Lung (tissue), 12 donors: ENCODE data around the gene AP1G1. TPM values are rescaled to one million over a fixed set of nuclear protein-coding genes. Genes with fewer than 3 reads are reported as not detected.
"Not testable (repeated sequence)": the region's sequence is repeated elsewhere in the genome, so short reads cannot be mapped to it uniquely, and the experiment has no call there.

Experiments
- ATAC-seq: fragments of 200-7000 bp; cut with Tn5 transposase; one replicate; pipeline ENCODE4 v1.9.1; 2020; ENCODE audit warnings: moderate number of reproducible peaks; ENCODE audit not compliant: insufficient read depth, low FRiP score
- DNase-seq, 3 donors: peaks; one replicate each; pipeline ENCODE4 v3.0.0-alpha.2; 2013 to 2017
- H3K27ac ChIP-seq, 2 donors: one replicate each; pipeline ENCODE4 v1.5.1; 2013; ENCODE audit warnings: mild to moderate bottlenecking in 2 of 2, moderate library complexity in 2 of 2, control low read depth in 1 of 2, inconsistent platforms in 1 of 2, low read depth in 1 of 2, low read length in 1 of 2
- H3K27me3 ChIP-seq, 3 donors: one replicate each; pipeline ENCODE4 v1.5.1; 2013; ENCODE audit warnings: low read length in 2 of 3; ENCODE audit not compliant: control insufficient read depth in 3 of 3, insufficient read depth in 3 of 3
- H3K36me3 ChIP-seq, 4 donors: one replicate each; pipeline ENCODE4 v1.5.1; 2013; ENCODE audit warnings: low read length in 4 of 4, mild to moderate bottlenecking in 1 of 4, moderate library complexity in 1 of 4; ENCODE audit not compliant: control insufficient read depth in 4 of 4, insufficient read depth in 4 of 4
- H3K4me1 ChIP-seq, 5 donors: one replicate each; pipeline ENCODE4 v1.5.1; 2013; ENCODE audit warnings: low read length in 5 of 5, mild to moderate bottlenecking in 2 of 5, moderate library complexity in 1 of 5; ENCODE audit not compliant: control insufficient read depth in 5 of 5, insufficient read depth in 5 of 5
- H3K4me3 ChIP-seq: one replicate; pipeline ENCODE4 v1.5.1; 2013; ENCODE audit warnings: mild to moderate bottlenecking, control low read depth, moderate library complexity
- H3K9ac ChIP-seq, 2 donors: one replicate each; pipeline ENCODE4 v1.5.1; 2013; ENCODE audit warnings: low read length in 2 of 2, control low read depth in 1 of 2; ENCODE audit not compliant: insufficient read depth in 1 of 2
- H3K9me3 ChIP-seq, 4 donors: one replicate each; pipeline ENCODE4 v1.5.1; 2013; ENCODE audit warnings: low read length in 3 of 4, mild to moderate bottlenecking in 1 of 4, moderate library complexity in 1 of 4; ENCODE audit not compliant: control insufficient read depth in 4 of 4, insufficient read depth in 3 of 4
- WGBS, 2 donors: extraction: QIAGEN DNeasy Blood & Tissue Kit; methylation state at CpG; one replicate each; pipeline ENCODE4 v1.1.7; 2013; 5-methylcytosine and 5-hydroxymethylcytosine counted together
- polyA plus RNA-seq, 2 donors: library from polyadenylated mRNA; stranded (reverse); fragments of 200-250 nt; gene quantifications; one replicate each; pipeline ENCODE4 v1.2.1, GENCODE V29; 2013
- total RNA-seq, 2 donors: library from RNA; depleted of rRNA in 1 of 2; stranded (reverse); fragments of >200 nt in 1 of 2; gene quantifications; one replicate each; pipeline ENCODE4 v1.2.1, GENCODE V29; 2014 to 2021
- TF ChIP-seq, protein P1 (sequence below): IDR thresholded peaks from 2 replicates; pipeline ENCODE4 v1.5.1; 2012; ENCODE audit warnings: mild to moderate bottlenecking; ENCODE audit errors: control extremely low read depth, extremely low read depth
- donor health status: control.
- donor health status: control.
- donor health status: Bipolar disorder and iron deficiency.
- donor health status: healthy.
- donor health status: DM: yes; HTN: yes; CAD: no.

AP1G1 gene
- total and polyA plus RNA-seq, 4 donors, result 14.7 to 136 (median 64.5) TPM

- WGBS, 2 donors, result 89 to 95% methylated on average over 3 of the region's 3 CpGs
- no peaks in the 10 kb centered on the region for H3K4me1 ChIP-seq
These were observed 28.5 kb upstream of the AP1G1 start for GRCh38 chr16:71837150-71837549.

GRCh38 chr16:71834291-71834690 lies 25.7 kb upstream of the AP1G1 start:
- DNase-seq (no peak), ATAC-seq (no peak)
- Histone ChIP-seq H3K4me3 (no peak overlapping the region), H3K9me3 (no peaks in the 10 kb centered on the region), H3K27me3 (no peaks in the 10 kb centered on the region), H3K27ac (no peak overlapping the region), H3K4me1 (no peaks in the 10 kb centered on the region), H3K36me3 (no peaks in the 10 kb centered on the region), H3K9ac (no peak overlapping the region)
- 79 to 85% methylated on average over 3 of the region's 3 CpGs for WGBS, 2 donors
- TF ChIP-seq, protein P1, sequence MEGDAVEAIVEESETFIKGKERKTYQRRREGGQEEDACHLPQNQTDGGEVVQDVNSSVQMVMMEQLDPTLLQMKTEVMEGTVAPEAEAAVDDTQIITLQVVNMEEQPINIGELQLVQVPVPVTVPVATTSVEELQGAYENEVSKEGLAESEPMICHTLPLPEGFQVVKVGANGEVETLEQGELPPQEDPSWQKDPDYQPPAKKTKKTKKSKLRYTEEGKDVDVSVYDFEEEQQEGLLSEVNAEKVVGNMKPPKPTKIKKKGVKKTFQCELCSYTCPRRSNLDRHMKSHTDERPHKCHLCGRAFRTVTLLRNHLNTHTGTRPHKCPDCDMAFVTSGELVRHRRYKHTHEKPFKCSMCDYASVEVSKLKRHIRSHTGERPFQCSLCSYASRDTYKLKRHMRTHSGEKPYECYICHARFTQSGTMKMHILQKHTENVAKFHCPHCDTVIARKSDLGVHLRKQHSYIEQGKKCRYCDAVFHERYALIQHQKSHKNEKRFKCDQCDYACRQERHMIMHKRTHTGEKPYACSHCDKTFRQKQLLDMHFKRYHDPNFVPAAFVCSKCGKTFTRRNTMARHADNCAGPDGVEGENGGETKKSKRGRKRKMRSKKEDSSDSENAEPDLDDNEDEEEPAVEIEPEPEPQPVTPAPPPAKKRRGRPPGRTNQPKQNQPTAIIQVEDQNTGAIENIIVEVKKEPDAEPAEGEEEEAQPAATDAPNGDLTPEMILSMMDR, result no peak

More at GRCh38 chr16:71837150-71837549, 28.5 kb upstream of the AP1G1 start:
- TF ChIP-seq, protein P1, result no peak
- Histone ChIP-seq H3K9me3 (no peaks in the 10 kb centered on the region), H3K9ac (no peak overlapping the region), H3K36me3 (no peaks in the 10 kb centered on the region), H3K27me3 (no peaks in the 10 kb centered on the region), H3K27ac (no peak overlapping the region), H3K4me3 (no peak overlapping the region)
- DNase-seq (no peak), ATAC-seq (no peak)

GRCh38 chr16:71832112-71832511 lies 23.5 kb upstream of the AP1G1 start:
- not testable (repeated sequence) for H3K9ac ChIP-seq, H3K9me3 ChIP-seq, H3K4me1 ChIP-seq, DNase-seq, H3K27ac ChIP-seq, H3K4me3 ChIP-seq, H3K27me3 ChIP-seq, ATAC-seq, H3K36me3 ChIP-seq
- WGBS, 2 donors, result 96 to 97% methylated on average over 2 of the region's 2 CpGs

DNA sequence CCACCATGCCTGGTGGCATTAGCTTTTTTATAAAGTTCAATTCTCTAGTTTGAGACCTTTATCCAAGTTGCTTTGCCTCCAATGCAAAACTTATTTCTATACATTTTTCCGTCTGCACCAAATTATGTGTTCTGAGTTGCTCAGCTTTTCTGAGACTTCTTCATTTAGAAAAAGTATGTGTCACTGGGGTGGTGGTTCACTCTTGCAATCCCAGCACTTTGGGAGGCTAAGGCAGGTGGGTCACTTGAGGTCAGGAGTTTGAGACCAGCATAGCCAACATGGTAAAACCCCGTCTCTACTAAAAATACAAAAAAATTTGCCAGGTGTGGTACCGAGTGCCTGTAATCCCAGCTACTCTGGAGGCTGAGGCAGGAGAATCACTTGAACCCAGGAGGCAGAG lies 23.1 kb upstream of the AP1G1 start:
- H3K27ac ChIP-seq, H3K27me3 ChIP-seq, ATAC-seq, DNase-seq, H3K4me1 ChIP-seq, H3K9me3 ChIP-seq, H3K36me3 ChIP-seq, H3K4me3 ChIP-seq, H3K9ac ChIP-seq: not testable (repeated sequence)
- 95 to 96% methylated on average over 3 of the region's 3 CpGs for WGBS, 2 donors

GRCh38 chr16:71830359-71830758 lies 21.7 kb upstream of the AP1G1 start:
- ATAC-seq, result no peak
- H3K4me3 ChIP-seq, result no peak overlapping the region
- TF ChIP-seq, protein P1, result no peak
- H3K27me3 ChIP-seq, result no peaks in the 10 kb centered on the region
- no peaks in the 10 kb centered on the region for H3K36me3 ChIP-seq
- H3K9me3 ChIP-seq, result no peaks in the 10 kb centered on the region
- no peak overlapping the region for H3K27ac ChIP-seq
- no peaks in the 10 kb centered on the region for H3K4me1 ChIP-seq
- 77 to 92% methylated on average over 2 of the region's 2 CpGs for WGBS, 2 donors
- no peak overlapping the region for H3K9ac ChIP-seq
- no peak for DNase-seq
